Subcutaneous adipose tissue (tissue), 4 donors: ENCODE results near the gene HLF. TPM values are rescaled to one million over a fixed set of nuclear protein-coding genes. Genes with fewer than 3 reads are reported as not detected.

Source experiments
- total RNA-seq, 4 donors: library from RNA; depleted of rRNA; stranded (reverse); fragments of >200 nt; gene quantifications; one replicate each; pipeline ENCODE4 v1.1.0, GENCODE V29; 2016
- TF ChIP-seq, protein P1 (sequence below): fragments of 450-650 bp; IDR thresholded peaks from one replicate; pipeline ENCODE4 v1.5.1; 2016; ENCODE audit warnings: low read depth, mild to moderate bottlenecking, control low read depth, antibody characterized with exemption, moderate library complexity

HLF gene
- total RNA-seq, 4 donors from 2014 or later = 8.5 to 23.4 (median 11.5) TPM

DNA sequence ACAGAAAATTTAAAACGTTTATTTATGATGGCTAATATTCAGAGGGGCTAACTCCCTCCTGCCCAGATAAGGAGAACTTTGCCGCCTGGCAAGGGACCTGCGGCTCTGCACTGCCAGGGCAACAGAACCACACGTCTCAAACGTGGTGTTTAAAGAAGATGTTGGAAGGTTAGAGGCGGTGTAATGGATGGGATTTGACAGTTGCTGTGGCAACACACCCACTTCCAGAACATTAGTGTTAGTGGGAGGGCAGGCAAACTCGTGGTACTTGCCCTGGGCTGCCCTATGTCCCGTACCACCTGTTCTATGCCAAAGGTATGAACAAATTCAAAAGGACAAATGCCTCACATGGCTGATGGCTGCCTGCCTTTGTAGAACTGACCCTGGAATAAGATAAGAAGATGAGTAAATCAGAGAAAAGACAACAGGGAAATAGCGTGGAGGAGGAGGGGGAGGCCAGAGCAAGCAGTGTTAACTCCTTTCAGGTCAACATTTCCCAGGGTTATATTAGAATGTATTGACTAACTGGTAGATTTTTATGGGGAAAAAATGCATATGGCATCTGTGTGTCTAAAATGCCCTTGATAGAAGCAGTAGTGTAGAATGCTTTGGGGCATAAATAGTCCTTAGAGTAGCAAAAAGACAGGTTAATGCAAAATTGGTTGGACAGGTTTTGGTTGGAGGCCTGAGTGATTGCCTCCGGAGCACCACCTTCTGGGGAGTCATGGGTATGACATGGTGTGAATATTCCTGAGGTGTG lies 30.8 kb downstream of the HLF start:
- TF ChIP-seq, protein P1, sequence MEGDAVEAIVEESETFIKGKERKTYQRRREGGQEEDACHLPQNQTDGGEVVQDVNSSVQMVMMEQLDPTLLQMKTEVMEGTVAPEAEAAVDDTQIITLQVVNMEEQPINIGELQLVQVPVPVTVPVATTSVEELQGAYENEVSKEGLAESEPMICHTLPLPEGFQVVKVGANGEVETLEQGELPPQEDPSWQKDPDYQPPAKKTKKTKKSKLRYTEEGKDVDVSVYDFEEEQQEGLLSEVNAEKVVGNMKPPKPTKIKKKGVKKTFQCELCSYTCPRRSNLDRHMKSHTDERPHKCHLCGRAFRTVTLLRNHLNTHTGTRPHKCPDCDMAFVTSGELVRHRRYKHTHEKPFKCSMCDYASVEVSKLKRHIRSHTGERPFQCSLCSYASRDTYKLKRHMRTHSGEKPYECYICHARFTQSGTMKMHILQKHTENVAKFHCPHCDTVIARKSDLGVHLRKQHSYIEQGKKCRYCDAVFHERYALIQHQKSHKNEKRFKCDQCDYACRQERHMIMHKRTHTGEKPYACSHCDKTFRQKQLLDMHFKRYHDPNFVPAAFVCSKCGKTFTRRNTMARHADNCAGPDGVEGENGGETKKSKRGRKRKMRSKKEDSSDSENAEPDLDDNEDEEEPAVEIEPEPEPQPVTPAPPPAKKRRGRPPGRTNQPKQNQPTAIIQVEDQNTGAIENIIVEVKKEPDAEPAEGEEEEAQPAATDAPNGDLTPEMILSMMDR = no peak

DNA sequence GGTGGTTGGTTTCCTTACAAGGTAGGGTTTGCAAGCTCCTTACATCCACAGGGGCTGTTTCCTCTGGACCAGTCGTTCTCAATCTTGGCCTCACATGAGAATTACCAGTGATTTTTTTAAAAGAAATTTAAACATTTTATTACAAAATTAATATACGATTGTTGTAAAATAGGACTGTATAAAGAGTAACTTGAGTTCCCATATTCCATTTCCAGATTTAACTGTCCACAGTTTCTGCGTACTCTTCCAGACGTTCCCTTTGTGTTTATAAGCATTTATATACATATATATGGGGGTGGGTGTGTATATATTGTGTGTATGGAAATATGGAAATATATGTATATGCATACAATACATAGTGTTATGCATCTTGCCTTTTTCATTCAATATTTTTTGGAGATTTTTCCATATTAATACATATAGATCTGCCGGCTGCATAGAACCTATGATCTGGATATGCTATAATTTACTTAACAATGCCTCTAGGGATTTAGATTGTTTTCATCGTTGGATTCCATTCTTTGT lies 31.5 kb downstream of the HLF start:
- TF ChIP-seq, protein P1 = no peak

DNA sequence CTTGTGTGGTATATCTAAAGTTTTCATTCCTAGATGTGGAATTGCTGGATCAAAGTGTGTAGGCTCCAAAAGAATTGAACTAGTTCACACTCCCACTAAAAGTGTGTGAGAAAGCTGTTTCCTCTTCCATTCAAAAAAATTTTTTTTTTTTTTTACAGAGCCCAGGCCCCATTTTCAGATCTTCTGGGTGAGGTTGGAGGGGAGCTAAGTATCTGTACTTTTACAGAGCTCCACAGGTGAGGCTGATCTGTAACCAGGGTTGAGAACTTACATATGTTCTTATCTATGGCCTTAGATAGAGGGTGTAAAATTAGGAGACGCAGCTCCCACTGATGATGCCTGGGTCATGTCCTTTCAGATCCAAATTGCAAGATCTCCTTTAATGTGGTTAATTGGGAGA lies 31.9 kb downstream of the HLF start:
- TF ChIP-seq, protein P1 = no peak

DNA sequence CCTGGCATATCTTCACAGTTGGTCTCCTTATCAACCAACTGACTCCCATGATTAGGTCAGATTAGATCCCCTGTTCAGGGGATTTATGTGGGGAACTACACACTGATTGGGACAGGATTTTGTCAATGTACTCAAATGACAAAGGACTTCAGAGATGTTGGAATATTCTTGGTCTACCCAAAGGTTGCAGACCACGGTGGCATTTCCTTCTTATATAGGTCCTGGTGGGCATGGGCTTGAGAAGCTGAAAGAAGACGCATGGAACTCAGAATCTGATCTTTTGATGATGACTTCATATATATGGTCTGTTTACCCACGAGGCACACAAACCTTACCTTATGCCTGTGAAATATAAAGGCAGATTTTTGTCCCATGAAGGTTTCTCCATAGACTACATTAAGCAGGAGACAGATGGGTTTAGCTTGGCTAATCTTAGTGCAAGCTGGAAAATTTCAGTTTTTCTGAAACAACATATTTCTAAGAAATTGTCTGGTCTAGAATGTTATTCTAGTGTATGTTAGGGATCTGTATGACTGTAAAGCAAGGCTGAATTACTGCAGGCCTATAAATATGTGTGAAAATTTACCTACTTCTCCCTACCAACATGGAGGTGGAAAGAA lies 33.5 kb downstream of the HLF start:
- TF ChIP-seq, protein P1 = no peak

DNA sequence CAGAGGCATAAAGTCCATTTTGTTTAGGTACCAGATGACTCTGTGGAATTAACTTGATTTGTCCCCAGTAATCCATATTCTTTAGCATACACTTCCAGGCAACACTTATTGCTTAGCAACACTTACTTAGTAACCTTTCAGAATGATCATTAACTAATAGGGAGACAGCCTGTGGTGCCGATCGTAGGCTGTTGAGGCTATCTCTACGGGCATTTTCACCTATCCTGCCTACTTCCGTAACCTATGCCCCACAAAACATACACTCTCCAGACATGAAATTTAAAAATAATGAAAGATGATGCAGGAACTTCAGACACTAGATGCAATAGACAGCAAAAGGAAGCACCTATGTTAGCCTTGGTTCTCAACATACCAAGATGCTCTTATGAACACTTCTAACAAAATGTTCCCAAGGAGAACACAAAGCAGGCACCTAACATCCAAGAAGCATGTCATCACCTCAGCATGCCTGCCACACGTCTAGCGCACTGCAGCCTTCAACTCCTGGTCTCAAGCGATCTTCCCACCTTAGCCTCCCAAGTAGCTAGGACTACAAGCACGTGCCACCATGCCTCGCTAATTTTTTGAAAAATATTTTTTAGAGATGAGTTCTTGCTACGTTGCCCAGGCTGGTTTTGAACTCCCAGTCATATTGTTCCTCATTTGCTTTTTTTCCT lies 34.5 kb downstream of the HLF start:
- TF ChIP-seq, protein P1 = no peak

DNA sequence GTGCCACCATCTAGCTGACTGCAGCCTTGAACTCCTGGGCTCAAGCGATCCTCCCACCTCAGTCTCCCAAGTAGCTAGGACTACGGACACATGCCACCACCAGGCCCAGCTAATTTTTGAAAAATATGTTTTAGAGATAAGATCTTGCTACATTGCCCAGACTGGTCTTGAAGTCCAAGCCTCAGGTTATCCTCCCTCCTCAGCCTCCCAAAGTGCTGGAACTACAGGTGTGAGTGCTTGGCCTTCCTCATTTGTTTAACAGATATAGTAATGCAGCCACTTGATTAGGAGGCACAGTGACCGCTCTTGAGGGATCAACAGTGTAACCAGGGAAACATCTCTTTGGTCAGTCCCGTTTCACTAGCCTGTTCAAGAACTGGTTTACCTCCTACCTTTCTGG lies 35.1 kb downstream of the HLF start:
- TF ChIP-seq, protein P1 = no peak
